HL-60/S4 treated with phorbol 12-myristate 13-acetate at 8.2 ng/mL for 4 days and 3 days (cell line): ENCODE results near the gene LRRC66.

Experiments used
- in situ Hi-C: fragments of 300-500 bp; cut with MboI; formaldehyde crosslinking; loops from 2 replicates; pipeline ENCODE4 v1.15.0; 2022; ENCODE audit warnings: low sequenced_read_pairs

The LRRC66 gene

GRCh38 chr4:52015366-52015765, 4.8 kb downstream of the LRRC66 start:
- in situ Hi-C loops = no loop called here

DNA sequence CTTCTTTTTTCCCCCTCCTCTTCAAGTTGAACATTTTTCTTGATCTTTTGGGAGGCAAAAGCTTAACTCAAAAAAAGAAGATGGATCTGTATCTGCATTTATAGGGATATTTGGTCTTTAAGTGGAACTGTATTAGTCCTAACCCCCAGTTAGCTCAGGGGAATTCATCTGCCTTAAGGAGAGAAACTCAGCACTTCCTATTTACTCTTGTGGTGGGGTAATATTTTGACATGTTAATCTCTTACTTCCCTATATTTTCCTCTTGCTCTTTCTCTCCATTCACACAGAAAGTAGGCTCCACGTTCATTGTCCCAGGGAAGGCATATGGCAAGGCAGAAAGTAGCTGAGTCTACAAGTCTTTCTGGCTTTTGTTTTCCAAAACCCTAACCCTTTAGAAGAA, 5.3 kb downstream of the LRRC66 start:
- in situ Hi-C loops = no loop called here

DNA sequence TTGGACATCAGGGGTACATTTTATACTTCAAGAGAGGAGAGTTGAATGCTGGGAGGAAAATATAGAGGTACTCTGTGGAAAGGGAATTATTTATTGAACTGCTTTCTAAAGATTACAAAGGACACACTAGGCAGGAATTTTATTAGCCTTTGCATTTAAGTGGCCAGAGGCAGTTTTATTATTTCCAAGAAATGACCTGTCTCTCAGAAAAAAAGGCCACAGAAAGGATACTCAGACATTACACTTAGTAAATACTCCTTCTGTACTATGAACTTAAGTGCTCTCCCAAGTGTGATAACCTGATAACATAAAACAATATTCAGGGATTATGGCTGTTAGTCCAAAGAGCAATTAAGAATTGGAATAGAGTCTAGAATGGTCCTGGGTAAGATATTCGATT, 7.5 kb downstream of the LRRC66 start:
- in situ Hi-C loops = no loop called here

DNA sequence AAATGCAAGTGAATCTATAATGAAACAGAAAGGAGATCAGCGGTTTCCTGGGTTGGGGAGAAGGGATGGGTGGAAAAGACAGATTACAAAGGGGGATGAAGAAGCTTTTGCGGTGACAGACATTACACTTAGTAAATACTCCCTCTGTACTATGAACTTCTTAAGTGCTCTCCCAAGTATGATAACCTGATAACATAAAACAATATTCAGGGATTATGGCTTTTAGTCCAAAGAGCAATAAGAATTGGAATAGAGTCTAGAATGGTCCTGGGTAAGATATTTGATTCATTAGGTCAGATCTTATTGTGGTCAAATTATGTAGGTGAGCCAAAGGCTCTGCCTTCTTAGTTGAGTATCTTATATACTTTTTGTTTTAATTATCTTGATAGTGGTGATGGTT, 9.2 kb downstream of the LRRC66 start:
- in situ Hi-C loops = no loop called here

DNA sequence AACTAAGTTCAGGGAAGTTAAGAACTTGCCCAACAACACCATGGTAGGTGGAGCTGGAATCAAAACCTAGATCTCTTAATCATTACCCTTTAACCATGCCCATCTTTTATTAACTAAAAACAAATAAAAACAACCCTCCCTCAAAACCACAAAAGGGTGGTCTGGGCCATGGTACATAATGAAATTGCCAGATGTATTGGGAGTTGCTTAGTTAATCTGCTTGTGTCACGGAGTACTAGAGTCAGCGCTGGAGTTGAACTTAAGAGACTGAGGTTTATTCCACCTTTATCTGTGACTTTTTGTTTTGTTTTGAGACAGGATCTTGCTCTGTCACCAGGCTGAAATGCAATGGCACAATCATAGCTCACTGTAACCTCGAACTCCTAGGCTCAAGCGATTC, 13.3 kb downstream of the LRRC66 start:
- in situ Hi-C loops = no loop called here

DNA sequence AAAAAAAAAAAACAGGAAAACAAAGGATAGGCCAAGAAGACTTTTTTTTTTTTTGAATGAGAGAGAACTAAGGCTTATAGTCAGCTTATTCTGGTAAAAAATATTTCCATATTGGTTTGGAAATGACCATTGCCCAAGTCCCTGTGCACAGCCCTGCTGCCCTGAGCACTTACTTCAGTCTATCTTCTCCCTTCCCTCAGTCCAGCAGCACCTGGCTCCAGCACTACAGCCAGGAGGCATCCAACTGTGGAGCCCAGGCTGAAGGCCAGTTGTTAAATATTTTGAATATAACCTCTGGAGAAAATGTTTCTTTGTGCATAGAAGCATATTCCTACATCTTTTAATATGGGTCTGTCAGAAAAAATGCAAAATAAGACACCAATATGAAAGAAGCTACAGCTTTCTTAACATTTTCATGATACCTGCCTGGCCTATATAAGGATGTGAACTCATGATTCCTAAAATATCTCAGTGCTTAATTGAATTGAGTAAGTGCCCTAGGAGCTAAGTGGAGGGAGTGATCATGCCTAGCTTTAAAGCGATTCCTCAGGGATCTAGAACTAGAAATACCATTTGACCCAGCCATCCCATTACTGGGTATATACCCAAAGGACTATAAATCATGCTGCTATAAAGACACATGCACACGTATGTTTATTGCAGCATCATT, 14.4 kb downstream of the LRRC66 start:
- in situ Hi-C loops = no loop called here

DNA sequence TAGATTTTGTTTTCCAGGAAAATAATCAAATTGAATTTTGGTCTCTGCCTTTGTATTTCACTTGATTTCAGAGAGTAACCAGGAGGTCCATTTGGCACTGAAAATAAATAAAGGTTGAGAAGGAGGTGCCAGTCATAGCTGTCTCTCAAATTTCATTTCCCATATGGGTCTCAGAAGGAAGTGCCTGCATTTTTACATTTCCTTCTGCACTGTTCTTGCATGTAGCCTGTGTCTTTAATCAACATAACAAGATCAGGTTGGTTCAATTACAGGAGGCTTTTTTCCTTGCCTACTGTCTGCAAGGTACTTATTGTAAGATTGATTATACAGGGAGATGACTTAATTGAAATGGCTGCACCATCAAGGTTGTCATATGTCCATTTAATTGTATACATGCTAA, 15.7 kb downstream of the LRRC66 start:
- in situ Hi-C loops = no loop called here

GRCh38 chr4:52001616-52002015, 18.5 kb downstream of the LRRC66 start:
- in situ Hi-C loops = no loop called here

- in situ Hi-C loops = no loop called here
Measured at GRCh38 chr4:51999250-51999649, 20.9 kb downstream of the LRRC66 start.

DNA sequence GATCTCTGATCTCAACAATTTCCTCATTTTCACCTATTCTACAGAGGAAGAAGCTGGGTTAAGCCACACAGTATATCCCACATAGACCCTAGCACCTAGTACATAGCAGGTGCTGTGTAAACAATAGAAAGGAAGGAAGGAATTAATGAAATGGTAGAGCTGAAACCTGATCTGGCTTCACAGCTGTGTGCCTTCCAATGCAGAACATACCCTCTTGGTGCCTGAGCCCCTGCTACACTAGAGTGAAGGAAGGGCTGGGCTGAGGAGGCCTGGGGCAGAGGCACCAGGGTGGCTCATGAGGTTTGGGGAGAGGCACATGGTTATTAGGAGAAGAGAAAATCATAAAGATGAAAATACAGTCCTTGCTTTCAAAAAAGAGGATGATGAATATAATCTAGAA, 21.3 kb downstream of the LRRC66 start:
- in situ Hi-C loops = no loop called here

DNA sequence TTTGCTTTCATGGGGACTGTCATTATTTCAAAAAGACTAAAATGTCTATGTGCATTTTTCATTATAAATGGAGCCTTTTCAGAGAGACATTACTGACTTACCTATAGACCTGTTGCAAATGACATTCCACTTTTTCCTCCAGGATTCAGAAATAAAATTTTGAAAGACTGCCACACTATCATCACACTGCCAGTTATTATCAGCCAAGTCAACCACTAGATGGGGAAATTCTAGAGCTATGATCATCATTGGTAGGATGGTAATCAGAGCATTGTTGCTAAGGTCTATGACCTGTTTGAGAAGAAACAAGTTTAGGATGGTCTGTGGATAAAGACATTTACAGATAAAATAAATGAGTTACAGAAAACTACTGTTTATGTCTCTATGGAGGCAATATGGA, 22.5 kb downstream of the LRRC66 start:
- in situ Hi-C loops = no loop called here

DNA sequence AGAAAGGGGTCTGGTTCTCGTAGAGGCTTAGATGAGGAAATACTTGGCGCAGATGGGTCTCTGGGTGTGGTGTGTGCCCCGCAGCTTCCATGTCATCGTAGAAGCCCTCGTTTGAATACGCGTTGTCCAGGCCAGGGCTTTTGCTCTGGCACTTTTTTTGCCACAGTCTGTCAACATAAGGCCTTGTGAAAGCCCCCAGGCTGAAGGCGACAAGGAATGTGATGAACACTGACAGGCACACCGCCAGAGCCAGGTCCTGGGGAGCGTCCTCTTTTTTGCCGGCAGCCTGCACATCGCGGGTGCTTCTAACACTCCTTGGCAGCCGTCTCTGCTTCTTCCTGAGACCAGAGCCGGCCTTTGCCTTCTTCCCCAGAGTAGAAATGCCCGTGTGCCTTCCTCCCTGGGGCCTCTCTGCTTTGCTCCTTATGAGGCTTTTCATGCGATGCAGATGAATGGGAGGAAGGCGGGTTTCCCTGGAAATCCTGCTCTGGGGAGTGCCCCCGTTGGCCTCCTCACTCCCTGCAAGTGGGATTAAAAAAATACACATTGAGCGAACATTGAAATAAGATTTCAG, 24.4 kb downstream of the LRRC66 start:
- in situ Hi-C loops = no loop called here

DNA sequence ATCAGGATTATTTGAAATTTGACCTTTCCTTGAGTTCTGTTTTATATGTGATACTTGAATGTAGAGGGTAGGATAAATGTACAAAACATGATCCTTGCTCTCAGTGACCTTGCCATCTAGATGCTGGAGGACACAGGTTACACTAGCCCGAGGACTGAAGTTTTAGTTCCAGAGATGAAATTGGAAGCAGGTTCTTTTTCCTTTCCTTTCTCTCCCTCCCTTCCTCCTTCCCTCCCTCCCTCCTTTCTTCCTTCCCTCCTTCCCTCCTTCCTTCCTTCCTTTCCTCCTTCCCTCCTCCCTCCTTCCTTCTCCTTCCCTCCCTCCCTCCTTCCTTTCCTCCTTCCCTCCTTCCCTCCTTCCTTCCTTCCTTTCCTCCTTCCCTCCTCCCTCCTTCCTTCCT, 54.3 kb downstream of the LRRC66 start:
- in situ Hi-C loops = no loop called here

GRCh38 chr4:51963841-51964517, 56.2 kb downstream of the LRRC66 start:
- in situ Hi-C loops = no loop called here

DNA sequence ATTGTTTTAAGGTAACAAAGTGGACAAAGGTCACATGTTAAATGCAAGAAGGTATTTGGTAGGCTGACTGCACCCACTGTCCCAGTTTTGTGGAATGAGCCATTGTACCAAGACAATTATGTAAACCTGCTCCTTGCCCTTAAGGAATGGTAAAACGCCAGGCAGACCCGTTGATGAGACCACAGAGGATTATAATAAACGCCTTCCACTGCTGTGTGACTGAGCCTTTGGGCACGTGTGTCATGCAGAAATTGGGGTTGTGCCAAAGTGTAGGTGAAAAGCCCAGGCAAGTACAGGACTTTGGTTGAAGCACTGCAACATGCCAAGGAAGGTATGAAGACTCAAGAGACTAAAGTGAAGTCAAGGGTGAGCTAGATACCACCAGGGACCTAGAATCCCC, 59.7 kb downstream of the LRRC66 start:
- in situ Hi-C loops = no loop called here

DNA sequence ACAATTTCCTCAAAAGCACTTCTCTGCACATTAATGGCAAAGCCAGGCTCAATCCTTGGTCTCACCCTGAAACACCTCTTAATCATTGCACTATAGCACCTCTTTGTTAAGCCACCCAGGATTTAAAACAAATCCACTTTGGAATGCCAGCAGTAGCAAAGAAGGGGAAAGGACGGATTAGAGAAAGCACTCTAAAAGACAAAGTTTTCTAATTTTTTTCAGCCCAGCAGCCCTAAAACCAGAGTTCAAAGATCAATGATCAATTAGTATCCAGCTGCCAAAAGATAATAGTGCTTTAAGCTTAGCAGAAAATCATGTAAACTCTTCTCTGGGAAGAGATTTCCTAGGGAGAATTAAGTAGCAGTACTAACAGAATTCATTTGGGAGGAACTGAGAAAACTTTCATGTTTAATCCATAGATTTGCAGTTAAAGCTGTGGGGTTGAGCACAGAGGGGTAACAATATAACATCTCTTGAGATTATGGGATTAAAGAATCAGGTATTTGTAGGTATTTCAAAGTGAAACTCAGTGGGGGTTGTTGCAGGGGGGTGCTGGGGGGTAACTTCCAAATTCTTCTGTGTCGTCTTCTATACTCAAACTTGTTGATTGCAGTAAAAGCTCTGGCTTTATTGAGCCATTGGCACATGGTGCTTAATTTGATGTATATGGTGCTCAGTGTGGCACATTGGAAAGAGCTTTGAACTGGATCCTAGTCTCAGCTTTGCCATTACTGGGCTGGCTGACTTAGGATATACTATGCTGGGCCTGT, 61.8 kb downstream of the LRRC66 start:
- in situ Hi-C loops = no loop called here
